Upper lobe of left lung (tissue), 6 donors: ENCODE measurements around the gene TNNC1. TPM values are rescaled to one million over a fixed set of nuclear protein-coding genes. Genes with fewer than 3 reads are reported as not detected.

ENCODE experiments used
- ATAC-seq, 2 donors: fragments of 200-7000 bp; cut with Tn5 transposase; one replicate each; pipeline ENCODE4 v1.9.1; 2022; ENCODE audit warnings: mild to moderate bottlenecking in 2 of 2, moderate library complexity in 2 of 2; ENCODE audit not compliant: low FRiP score in 2 of 2
- DNase-seq, 2 donors: peaks; one replicate each; pipeline ENCODE4 v3.0.0-alpha.2; 2019 to 2020
- H3K27ac ChIP-seq, 4 donors: fragments of 200-600 bp; sonication (generic); one replicate each; pipeline ENCODE4 v1.5.1; 2016 to 2019
- H3K27me3 ChIP-seq, 4 donors: fragments of 200-600 bp; sonication (generic); one replicate each; pipeline ENCODE4 v1.5.1; 2017 to 2019
- H3K36me3 ChIP-seq, 4 donors: fragments of 200-600 bp; sonication (generic); one replicate each; pipeline ENCODE4 v1.5.1; 2016 to 2019
- H3K4me1 ChIP-seq, 4 donors: fragments of 200-600 bp; sonication (generic); one replicate each; pipeline ENCODE4 v1.5.1; 2018 to 2019
- H3K4me3 ChIP-seq, 4 donors: fragments of 200-600 bp; sonication (generic); one replicate each; pipeline ENCODE4 v1.5.1; 2017 to 2019; ENCODE audit warnings: mild to moderate bottlenecking in 2 of 4, moderate library complexity in 1 of 4
- H3K9me3 ChIP-seq, 4 donors: fragments of 200-600 bp; sonication (generic); one replicate each; pipeline ENCODE4 v1.5.1; 2018 to 2019
- EP300 ChIP-seq, 4 donors: sonication (generic); formaldehyde crosslinking; IDR thresholded peaks; one replicate each; pipeline ENCODE4 v1.5.1; 2017; ENCODE audit warnings: antibody characterized with exemption in 4 of 4, control low read depth in 2 of 4
- POLR2A ChIP-seq, 4 donors: fragments of 450-650 bp; IDR thresholded peaks; one replicate each; pipeline ENCODE4 v1.5.1; 2016 to 2017; ENCODE audit warnings: antibody characterized with exemption in 4 of 4, mild to moderate bottlenecking in 2 of 4
- POLR2AphosphoS5 ChIP-seq, 2 donors: sonication (generic); formaldehyde crosslinking; IDR thresholded peaks; one replicate each; pipeline ENCODE4 v1.5.1; 2017; ENCODE audit warnings: antibody characterized with exemption in 2 of 2
- WGBS, 2 donors: methylation state at CpG; one replicate each; pipeline ENCODE4 v1.1.5; 2017 to 2018; 5-methylcytosine and 5-hydroxymethylcytosine counted together
- total RNA-seq, 6 donors: library from RNA; depleted of rRNA in 4 of 6; stranded (reverse); fragments of >200 nt in 4 of 6; gene quantifications; one replicate each; pipeline versions ENCODE4 v1.1.0 to v1.2.1, GENCODE V29; 2016 to 2021
- TF ChIP-seq, protein P1 (sequence below), 6 experiments: fragments of 450-650 bp in 4 of 6; fragments of 200-600 bp in 2 of 6; sonication (generic) in 2 of 6; IDR thresholded peaks; one replicate each; pipeline ENCODE4 v1.5.1; 2016 to 2019; ENCODE audit warnings: antibody characterized with exemption in 6 of 6
- donor health status: DM: no; HTN: no; CAD: no; lungs with moderate emphysema.
- donor health status: DM: no; HTN: yes; CAD: no; lungs with severe emphysema.

Gene TNNC1
- total RNA-seq, 6 donors from 2014 or later: 28.3 to 196 (median 122) TPM

DNA sequence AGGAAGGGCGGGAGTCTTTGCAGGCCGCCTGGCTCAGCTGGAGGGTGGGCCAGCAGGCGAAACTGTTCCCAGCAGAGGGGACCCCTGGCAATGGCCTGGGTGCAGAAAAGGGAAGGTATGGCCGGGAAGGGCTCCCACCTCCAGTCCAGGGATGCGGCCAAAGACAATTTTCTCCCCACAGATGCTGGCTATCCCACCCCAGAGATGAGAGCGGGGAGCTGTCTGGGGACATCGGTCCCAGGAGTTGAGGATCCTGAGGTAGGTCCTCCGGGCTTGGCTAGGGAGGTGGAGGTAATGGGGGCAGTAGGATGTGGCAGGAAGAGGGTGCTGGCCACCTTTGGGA lies 10.6 kb downstream of the TNNC1 start:
- 85 to 87% methylated on average over 5 to 8 of the region's 8 CpGs for WGBS, 2 donors
- H3K9me3 ChIP-seq: no peaks in the 10 kb centered on the region

DNA sequence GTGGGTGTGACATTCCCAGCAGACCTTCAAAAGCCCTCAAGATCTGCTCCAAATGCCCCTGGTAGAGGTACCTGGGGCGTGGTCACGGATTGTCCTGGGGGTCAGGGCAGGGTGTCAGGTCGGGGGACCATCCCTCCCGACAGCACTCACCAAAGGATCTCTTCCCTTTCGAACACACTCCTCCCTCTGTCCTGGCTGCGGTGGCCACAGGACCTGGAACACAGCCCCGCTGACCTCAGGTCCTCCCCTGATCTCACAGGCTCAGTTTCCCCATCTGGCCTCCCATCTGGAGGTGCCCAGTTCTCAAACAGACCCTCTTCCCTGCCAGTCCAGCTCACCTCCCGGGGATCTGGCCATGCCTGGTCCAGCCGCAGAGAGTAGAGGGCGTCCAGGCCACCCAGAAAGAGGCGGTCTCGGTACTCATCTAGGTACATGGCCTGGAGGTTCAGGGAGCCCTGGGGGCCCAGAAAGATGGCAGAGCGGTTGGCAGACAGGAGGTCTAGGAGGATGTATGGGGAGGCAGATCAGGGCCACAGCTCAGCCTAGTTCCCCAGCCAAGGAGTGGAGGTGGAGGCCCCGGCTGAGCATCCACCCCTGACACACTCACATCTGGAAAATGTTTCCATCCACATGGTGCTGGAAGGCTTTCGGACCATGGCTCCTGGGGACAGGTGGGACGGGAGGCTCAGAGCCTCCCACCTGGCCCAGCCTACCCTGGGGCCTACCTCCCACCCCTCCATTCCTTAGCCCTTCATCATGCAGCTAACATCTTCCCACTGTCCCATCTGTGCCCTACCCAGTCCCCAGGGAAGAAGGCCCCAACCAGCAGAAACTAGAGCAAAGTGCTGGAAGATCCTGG lies 11.2 kb downstream of the TNNC1 start:
- Histone ChIP-seq H3K9me3 (no peaks in the 10 kb centered on the region), H3K27ac (peak overlapping the region in 3 of 4 donors; percentile 63 to 78 (median 75)), H3K4me3 (peak overlapping the region in 3 of 4 donors; percentile 44 to 58 (median 47)), H3K4me1 (peaks cover 20 to 51% (median 35%) of the 10 kb centered on the region in 4 donors), H3K27me3 (no peaks in the 10 kb centered on the region), H3K36me3 (peaks cover 0 to 4% (median 0%) of the 10 kb centered on the region in 4 donors)
- whole genome bisulfite sequencing, 2 donors: 87% methylated on average over 7 to 14 of the region's 16 CpGs
- TF ChIP-seq POLR2AphosphoS5 (IDR thresholded peaks at IDR 0.05) (no peak), EP300 (IDR thresholded peaks at IDR 0.05) (no peak), POLR2A (IDR thresholded peaks at IDR 0.05) (no peak)
- TF ChIP-seq, protein P1, sequence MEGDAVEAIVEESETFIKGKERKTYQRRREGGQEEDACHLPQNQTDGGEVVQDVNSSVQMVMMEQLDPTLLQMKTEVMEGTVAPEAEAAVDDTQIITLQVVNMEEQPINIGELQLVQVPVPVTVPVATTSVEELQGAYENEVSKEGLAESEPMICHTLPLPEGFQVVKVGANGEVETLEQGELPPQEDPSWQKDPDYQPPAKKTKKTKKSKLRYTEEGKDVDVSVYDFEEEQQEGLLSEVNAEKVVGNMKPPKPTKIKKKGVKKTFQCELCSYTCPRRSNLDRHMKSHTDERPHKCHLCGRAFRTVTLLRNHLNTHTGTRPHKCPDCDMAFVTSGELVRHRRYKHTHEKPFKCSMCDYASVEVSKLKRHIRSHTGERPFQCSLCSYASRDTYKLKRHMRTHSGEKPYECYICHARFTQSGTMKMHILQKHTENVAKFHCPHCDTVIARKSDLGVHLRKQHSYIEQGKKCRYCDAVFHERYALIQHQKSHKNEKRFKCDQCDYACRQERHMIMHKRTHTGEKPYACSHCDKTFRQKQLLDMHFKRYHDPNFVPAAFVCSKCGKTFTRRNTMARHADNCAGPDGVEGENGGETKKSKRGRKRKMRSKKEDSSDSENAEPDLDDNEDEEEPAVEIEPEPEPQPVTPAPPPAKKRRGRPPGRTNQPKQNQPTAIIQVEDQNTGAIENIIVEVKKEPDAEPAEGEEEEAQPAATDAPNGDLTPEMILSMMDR (IDR thresholded peaks at IDR 0.05): no peak
- DNase-seq (no peak), ATAC-seq (no peak)

More for the DNA sequence above, 10.6 kb downstream of the TNNC1 start:
- Histone ChIP-seq H3K4me1 (peaks cover 16 to 45% (median 30%) of the 10 kb centered on the region in 4 donors), H3K27me3 (no peaks in the 10 kb centered on the region), H3K4me3 (peak overlapping the region; percentile 16 to 58 (median 46)), H3K36me3 (peaks cover 0 to 4% (median 0%) of the 10 kb centered on the region in 4 donors), H3K27ac (peak overlapping the region; percentile 32 to 78 (median 69))
- TF ChIP-seq, protein P1 (IDR thresholded peaks at IDR 0.05): no peak
- TF ChIP-seq POLR2A (IDR thresholded peaks at IDR 0.05): no peak
- TF ChIP-seq EP300 (IDR thresholded peaks at IDR 0.05): no peak
- no peak for TF ChIP-seq POLR2AphosphoS5 (IDR thresholded peaks at IDR 0.05)
- DNase-seq (no peak), ATAC-seq (no peak)

- Histone ChIP-seq H3K27ac (peak overlapping the region; percentile 10 to 78 (median 69)), H3K36me3 (peaks cover 0 to 4% (median 0%) of the 10 kb centered on the region in 4 donors), H3K27me3 (no peaks in the 10 kb centered on the region), H3K4me3 (peak overlapping the region in 3 of 4 donors; percentile 44 to 58 (median 47)), H3K4me1 (peaks cover 23 to 53% (median 37%) of the 10 kb centered on the region in 4 donors), H3K9me3 (no peaks in the 10 kb centered on the region)
- DNase-seq: peak in 1 of 2 donors; percentile 74
- no peak for TF ChIP-seq POLR2A (IDR thresholded peaks at IDR 0.05)
- no peak for TF ChIP-seq POLR2AphosphoS5 (IDR thresholded peaks at IDR 0.05)
- TF ChIP-seq, protein P1 (IDR thresholded peaks at IDR 0.05): no peak
- no peak for TF ChIP-seq EP300 (IDR thresholded peaks at IDR 0.05)
- WGBS, 2 donors: 79 to 86% methylated on average over 5 to 16 of the region's 18 CpGs
- ATAC-seq: no peak
These were observed 12.0 kb downstream of the TNNC1 start for GRCh38 chr3:52441772-52442332.

- TF ChIP-seq, protein P1 (IDR thresholded peaks at IDR 0.05): no peak
- TF ChIP-seq POLR2A (IDR thresholded peaks at IDR 0.05): no peak
- TF ChIP-seq EP300 (IDR thresholded peaks at IDR 0.05): no peak
- TF ChIP-seq POLR2AphosphoS5 (IDR thresholded peaks at IDR 0.05): no peak
- ATAC-seq (no peak), DNase-seq (no peak)
- H3K4me3 ChIP-seq: peak overlapping the region in 3 of 4 donors; percentile 44 to 58 (median 47)
- peaks cover 0 to 4% (median 0%) of the 10 kb centered on the region in 4 donors for H3K36me3 ChIP-seq
- peak overlapping the region; percentile 10 to 78 (median 69) for H3K27ac ChIP-seq
- H3K27me3 ChIP-seq: no peaks in the 10 kb centered on the region
- H3K4me1 ChIP-seq: peaks cover 27 to 52% (median 38%) of the 10 kb centered on the region in 4 donors
- 83 to 86% methylated on average over 22 to 23 of the region's 23 CpGs for WGBS, 2 donors
- H3K9me3 ChIP-seq: no peaks in the 10 kb centered on the region
These were observed 12.6 kb downstream of the TNNC1 start for GRCh38 chr3:52441091-52441771.
